Measurements from ENCODE around the gene CAPN11.

Gene CAPN11

DNA sequence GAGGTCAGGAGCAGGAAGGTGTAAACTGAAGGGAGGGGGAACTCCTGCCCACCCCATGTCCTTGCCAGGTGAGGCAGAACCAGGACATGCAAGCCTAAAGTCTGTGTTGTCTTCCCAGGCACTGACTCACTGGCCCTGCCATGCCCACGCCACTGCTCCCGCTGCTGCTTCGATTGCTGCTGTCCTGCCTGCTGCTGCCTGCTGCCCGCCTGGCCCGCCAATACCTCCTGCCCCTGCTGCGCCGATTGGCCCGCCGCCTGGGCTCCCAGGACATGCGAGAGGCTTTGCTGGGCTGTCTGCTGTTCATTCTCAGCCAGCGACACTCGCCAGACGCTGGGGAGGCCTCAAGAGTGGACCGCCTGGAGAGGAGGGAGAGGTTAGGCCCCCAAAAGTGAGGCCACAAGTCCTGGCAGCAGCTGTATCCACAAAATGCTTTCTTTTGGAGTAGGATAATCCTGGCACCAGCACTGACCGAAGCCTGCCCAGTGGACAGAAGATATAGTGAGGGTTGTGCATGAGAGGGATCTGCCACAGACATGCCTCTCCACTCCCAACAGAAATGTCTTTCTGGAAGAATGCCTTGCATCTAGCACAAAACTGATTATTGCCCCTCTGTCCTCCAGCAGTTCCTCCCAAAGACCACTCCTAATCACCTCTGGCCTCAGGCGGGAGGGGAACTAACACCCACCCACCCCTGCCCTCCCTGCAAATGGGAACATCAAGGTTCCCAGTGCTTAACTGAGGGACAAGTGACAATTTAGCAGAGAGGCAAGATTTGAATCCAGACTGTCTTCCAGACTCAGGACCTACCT, 58.9 kb downstream of the CAPN11 start:
- no peak for DNase-seq

DNA sequence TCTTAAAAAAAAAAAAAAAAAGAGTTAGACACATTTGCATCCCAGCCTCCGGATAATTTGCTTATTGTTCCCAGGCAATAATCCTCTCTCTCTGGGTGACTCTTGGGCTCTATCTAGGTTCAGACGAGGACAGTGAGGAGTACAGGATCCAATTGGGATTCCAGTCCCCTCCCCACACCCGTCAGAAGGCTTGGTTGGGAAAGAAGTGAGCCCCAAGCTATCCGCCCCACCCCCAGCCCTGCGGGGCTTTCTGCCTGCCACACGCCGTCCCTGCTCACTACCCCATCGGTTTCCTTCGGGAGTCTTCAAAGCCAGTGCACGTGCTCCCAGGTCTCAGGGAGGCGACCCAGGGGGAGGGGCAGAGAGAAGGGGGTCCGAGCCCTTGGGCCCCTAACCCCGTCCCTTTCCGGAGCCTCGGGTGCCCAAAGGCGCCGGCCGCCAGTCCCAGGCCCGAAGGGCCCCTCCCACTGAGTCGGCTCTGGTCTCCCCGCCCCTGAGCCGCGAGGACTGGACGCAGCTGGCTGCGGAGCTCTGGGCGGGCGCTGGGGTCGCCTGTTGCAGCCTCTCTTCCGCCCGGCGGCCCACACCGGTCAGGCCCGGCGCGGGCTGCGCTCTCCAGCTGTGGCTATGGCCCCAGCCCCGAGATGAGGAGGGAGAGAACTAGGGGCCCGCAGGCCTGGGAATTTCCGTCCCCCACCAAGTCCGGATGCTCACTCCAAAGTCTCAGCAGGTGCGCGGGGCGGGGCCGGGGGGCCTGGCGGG, 60.6 kb downstream of the CAPN11 start:
- DNase-seq: no peak

DNA sequence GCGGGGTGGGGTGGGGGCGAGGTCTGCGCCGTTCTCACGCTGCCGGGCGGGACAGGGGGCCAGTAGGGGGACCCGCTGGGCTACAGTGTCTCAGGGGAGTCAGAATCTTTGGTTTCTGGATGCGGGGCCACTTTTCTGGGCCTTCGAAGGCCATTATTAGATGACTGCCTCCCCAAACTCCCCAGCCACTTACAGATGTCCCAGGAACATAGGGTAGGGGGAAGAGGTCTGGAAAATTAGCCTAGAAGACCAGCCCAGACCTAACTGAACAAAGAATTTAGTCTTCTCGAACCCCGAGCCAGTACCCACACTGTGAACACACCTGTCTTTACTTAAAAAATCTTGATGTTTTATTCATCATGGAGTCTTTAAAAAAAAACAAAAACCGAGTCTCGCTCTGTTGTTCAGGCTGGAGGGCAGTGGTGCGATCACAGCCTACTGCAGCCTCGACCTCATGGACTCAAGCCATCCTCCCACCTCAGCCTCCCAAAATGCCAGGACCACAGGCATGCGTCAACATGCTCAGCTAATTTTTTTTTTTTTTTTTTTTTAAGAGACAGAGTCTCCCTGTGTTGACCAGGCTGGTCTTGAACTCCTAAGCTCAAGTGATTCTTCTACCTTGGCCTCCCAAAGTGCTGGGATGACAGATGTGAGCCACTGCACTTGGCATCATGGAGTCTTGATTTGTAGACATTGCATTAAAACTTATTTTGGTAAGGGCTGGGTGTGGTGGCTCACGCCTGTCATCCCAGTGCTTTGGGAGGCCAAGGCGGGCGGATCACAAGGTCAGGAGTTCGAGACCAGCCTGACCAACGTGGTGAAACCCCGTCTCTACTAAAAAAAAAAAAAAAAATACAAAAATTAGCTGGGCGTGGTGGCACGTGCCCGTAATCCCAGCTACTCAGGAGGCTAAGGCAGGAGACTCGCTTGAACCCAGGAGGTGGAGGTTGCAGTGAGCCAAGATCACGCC, 61.5 kb downstream of the CAPN11 start:
- DNase-seq: no peak

DNA sequence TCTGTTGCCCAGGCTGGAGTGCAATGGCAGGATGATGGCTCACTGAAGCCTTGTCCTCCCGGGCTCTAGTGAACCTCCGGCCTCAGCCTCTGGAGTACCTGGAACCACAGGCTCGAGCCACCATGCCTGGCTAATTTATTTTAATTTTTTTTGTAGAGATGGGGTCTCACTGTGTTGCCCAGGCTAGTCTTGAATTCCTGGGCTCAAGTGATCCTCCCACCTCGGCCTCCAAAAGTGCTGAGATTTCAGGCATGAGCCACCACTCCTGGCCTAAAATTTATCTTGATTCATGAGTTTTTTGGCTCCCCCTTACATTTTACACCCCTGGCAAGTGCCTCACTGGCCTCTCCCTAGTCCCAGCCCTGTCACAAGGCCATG, 62.3 kb downstream of the CAPN11 start:
- no peak for DNase-seq

DNA sequence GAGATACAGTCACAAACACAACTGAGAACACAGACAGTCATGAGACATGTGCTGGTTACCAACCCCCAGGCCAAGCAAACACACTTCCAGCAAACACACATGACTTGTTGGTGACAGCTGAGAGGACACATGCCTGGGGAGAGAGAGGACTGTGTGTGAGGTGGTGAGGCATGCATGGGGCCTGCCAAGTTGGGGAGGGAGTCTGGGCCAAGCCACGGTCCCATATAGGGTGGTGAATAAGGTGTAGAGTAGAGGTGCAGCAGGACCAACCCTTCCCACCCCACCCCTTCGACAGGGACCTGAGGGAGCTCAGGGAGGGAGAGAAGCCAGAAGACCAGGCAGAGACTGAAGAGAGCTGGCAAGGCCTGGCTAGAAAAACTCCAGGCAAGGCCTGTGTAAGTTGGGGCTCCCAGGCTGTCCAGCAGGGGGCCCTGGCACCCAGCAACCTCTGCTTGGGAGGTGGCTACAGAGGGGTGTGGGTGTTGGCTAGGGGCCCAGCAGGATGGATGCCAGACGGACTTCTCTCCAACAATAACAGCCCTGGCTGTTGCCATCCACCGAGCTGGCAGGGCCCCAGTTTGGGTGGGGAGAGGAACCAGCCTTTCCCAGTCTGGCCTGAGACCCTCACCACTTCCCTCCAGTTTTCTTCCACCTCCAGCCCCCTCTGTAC, 62.8 kb downstream of the CAPN11 start:
- DNase-seq: peak; percentile 28

DNA sequence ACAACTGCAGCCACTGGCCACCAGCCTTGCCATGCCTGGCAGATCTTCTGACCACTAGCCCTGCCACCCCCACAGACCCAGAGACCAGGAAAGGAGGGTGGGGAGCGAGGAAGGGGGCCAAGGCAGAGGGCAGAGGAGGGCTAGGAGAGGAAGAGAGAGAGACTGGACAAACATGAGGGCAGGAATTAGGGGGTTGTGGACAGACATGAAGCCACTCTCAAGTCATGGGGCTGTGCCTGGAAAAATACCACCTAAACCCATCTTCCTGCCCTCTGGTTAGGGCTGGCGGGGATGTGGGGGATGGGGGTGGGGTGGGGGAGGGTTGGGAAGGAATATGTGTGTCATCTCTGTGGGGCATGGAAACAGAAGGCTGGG, 63.3 kb downstream of the CAPN11 start:
- no peak for DNase-seq

DNA sequence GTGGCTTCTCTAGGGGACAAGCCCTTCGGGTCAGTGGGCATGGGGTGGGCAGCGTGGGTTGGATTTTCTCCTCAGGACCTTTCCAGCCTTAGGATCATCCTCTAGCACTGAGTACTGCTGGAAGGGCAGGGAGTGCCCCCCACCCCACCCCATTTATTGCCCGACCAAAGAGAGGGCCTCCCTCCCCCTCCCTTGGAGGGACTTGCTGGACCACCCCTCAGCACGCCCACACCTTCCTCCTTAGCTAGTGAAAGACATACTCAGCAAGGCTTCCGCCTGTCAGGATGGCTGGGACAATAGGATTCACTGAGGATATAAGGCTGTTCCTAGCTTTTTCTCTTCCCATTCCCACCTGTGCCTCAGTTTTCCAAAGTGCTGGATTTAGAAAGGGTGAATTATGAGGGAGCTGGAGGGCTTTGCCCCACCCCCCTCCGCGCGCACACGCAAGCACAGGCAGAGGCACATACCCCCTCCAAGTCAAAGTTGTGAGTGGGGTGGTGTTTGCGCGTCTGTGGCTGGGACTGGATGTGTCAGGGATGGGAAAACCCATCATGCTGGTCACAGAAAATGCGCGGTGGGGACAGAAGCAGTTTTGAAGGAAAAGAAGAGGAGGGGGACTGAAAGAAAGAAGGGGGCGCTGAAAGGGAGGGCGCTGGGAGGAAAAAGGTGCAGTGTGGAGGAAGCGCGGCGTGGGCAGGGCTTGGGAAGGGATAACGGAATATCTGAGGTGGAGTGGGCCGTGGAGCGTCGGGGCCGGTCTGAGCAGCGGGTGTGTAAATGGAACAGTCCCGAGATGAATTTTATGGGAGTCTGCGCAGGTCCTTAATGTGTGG, 64.1 kb downstream of the CAPN11 start:
- DNase-seq: no peak

DNA sequence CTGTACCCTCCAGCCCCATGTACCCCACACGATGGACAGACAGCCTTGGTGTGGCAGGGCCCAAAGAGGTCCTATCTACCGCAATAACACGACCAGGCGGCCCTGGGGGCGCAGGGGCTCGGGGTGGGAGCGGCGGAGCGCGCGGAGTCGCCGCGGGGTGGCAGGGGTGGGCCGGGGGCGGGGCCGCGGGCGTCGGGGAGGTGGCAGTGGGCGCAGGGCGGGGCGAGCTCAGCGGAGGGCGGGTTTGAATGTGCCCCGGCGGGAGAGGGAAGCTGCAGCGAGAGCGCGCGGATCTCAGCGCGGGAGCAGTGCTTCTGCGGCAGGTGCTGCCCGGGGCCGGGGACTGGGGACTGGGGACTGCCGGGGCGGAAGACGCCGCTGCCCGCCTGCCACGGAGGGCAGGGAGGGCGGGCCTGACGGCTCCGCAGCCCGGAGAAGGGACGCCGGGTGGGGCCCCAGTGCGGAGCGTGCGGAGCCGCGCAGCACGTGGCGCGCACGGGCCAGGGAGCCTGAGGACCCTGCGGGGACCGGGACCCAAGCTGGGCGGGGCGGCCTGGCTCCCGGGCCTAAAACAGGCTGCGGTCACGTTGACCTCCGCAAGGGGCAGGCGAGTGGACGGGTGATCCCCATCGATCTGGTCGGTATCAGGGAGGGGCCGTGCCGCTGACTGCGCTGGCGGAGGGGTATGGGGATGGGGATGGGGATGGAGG, 64.9 kb downstream of the CAPN11 start, which contains the start of gene SLC29A1:
TSS of gene SLC29A1 (plus strand) at position 277 of the 710 bp plus-strand sequence. CDS start 3,719 bp downstream, outside the sequence.
- DNase-seq: peak; percentile 79

DNA sequence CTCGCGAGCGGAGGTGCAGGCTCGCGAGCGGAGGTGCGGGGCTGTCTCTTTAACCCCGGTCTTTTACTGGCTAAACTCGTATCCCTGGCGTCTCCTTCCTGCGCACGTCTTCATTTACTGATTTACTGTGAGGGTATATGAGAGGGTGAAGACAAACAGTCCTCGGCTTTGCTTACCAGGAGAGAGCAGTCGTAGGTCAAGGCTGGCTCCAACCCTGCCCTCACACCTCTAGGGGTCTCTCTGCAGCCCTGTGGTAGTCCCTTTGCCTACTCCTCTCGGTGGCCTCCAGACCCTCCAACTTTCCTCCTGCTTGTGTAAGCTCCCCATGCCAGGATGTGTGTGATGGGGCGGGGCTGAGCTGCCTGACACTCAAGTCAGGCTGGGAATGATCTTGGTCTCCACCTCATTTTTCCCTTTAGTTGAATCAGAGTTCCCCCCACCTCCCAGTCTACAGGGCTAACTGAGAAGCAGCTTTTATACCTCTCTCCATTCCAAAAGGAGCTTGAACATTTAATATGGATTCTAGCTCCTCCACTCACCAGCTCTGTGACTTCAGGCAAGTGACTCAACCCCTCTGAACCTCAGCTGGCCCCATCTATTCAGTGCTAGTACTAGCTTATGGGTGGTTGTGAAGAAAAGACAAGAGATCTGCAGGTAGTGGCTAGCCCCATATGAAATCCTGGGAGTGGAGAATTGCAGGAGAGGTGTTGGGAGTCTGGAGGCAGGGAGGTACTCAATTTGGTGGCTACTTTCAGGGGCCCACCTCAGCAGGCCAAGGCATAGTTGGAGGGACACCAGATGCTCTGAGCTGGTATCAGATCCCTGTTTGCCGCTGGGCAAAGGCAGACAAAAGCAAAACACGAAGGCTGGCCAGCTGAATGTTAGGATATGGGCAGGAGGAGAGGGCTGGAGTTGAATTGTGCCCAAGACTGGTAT, 65.7 kb downstream of the CAPN11 start:
- no peak for DNase-seq

DNA sequence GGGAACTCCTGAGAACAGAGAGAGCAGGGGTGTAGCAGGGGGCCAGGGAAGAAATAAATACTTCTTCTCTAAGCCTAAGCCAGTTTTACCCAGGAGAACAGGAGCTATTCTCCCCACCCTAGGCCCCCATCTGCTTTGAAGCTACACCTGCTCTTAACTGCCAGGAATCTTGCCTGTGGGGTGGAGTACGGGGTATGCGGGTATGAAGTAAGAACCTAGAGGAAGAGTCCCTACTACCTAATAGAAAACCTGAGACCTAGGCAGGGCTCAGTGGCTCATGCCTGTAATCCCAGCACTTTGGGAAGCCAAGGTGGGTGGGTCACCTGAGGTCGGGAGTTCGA, 66.3 kb downstream of the CAPN11 start:
- no peak for DNase-seq

DNA sequence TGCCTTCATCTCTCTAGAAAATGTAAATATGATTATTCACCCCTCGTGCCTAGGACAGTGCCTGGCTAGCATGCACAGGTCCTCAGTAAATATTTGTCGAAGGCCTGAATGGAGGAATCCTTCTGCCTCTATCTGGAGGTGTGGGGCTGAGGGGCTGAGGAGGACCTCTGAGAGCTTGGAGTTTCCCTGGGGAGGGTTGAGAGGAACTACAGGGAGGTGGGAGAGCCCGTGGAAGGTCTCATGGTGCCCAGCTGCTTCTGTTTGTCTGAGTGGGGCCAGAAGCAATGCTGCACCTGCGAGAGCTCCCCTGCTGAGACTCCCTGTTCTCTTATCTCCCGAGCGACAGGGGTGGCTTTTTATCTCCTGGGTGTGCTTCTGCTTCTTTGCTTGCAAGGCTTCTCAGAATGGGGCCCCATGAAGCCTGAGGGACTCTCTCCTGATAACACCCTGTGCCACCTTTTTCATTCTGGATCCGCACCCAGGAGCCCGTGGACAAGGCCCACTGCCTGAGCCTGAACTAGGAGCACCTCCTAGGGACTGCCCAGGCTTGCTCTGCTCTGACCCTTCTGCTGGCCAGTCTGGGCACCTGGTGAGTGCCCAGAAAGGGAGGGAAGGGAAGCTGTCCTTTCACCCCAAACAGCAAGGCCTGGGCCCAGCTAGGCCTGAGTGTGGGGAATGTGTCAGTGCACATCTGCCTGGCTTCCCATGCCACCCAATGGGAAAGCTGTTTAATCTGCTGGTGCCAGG, 67.1 kb downstream of the CAPN11 start:
- DNase-seq: no peak

DNA sequence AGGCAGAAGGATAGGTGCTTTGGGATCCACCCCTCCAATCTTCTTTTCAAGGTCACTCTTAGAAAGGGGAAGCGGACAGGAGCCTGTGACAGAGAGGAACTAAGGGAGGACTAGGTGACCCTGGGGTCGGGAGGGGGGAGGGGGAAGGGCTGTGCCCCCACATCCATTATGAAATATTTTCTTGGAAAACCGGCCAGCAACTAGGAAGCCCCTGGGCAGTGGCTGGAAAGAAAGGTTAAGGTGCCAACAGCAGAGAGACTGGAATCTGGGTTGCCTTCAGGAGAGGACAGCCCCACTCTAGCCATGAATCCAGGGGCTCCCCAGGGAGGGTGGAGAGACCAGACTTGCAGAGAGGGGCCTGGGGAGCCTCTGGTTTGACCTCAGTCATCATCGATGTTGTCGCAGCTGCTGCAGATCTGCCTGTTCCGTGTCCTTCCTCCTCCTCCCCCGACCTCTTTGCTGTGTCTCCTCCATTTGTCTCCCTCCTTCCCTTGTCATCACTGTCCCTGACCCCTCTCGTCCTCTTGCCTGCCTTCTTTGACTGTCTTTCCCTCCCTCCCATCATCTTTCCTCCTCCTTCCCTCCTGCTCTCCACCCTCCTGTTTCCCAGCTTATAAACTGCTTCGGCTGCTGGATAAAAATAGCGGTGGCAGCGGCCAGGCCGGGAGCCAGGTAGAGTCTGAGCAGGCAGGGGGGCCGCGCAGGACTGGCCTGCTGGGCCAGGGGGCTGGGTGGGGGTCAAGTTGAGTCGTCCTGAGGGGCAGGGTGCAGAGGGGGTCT, 67.9 kb downstream of the CAPN11 start:
- DNase-seq: no peak

DNA sequence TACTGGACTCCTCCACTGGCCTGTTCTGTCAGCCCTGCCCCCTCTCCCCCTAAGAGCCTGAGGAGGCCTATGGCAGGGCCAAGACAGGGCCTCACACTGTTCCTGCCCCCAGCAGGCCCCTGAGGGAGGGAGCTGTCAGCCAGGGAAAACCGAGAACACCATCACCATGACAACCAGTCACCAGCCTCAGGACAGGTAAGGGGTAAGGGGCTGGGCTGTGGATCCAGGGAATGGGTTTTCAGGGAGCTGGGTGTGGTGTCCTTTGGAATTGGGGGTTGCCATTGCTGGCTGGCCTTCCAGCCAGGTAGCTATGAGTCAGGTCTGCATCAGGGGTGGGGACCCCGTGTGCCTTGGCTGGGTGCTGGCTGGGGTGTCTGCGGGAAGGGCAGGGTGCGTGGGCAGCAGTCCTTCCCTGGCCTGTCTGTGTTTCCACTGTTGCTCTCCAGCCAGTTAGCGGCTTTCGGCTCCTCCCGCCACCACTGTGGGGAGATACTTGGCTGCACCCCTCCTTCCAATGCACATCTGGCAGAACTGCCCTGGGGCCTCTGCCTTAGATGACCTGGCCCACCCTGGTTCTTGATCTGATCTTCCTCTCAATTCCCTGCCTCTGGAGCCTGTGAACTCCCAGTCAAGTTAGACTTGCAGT, 68.7 kb downstream of the CAPN11 start:
- DNase-seq: no peak

DNA sequence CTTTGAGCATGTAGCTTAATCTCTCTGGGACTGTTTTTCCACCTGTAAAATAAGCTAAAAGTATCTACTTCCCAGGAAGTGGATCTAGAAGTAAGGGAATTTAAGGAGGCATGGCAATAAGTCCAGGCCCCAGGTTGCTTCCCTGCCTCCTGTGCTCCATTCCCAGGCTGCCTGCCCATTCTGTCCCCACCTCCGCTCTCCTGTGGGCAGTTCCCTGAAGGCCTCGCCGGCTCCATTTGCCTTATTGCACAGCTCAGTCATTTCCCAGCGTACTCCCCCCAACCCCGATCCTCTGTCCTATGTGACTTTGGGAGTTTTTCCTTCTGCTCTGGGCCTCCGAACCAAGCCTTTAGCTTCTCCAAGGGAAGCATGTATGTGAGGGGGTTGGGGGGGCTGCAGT, 69.4 kb downstream of the CAPN11 start:
- DNase-seq: no peak

DNA sequence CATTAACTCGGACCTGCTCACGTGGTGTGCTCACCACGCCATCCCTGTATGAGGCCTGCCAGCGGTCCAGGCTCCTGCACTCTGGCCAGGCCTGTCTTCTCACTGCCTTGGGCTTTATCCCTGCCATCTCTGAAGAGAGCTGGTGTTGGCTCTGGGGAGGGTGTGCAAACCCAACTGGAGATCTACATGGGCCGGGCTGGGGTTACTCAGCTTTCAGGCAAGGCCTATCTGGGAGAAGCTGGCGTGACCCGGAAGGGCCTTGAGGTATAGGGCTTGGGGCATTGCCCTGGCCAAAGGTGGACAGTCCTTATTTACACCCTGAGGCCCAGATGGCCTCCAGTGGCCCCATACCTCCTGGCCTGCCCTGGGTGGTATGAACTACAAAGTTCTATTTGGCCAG, 69.8 kb downstream of the CAPN11 start:
- no peak for DNase-seq

DNA sequence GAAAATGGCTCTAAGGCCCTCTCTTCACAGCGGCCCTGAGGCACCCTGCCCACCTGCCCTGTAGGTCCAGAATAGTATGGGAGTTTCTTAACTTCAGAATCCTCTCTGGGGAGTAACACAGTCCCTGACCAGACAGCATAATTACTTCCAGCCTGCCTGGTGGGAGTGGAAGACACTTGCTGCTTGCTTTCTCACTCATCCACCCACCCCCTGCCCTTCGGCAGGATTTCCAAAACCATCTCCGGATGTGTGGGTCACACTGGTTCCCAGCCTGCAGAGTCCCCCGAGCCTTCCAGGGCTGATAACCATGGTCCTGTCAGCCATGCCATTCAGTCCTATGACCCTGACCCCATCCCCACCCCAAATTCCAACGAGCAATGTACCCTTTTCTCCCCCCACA, 70.2 kb downstream of the CAPN11 start:
- DNase-seq: no peak

DNA sequence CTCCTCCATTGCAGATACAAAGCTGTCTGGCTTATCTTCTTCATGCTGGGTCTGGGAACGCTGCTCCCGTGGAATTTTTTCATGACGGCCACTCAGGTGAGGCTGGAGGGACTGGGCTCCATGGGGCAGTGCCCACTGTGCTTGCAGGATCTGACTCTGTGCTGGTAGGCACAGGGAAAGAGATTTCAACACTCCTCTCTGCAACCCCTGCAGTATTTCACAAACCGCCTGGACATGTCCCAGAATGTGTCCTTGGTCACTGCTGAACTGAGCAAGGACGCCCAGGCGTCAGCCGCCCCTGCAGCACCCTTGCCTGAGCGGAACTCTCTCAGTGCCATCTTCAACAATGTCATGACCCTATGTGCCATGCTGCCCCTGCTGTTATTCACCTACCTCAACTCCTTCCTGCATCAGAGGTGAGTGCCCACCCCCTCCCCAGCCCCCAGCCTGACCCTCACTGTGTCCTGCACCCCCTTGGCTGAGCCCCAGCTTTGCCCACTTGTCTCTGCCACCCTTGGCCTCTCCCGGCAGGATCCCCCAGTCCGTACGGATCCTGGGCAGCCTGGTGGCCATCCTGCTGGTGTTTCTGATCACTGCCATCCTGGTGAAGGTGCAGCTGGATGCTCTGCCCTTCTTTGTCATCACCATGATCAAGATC, 70.9 kb downstream of the CAPN11 start:
- DNase-seq: no peak
